Brain microvascular endothelial cell (primary cell): Measurements from ENCODE around the gene ADARB2.

Experiments
- DNase-seq: peaks from one replicate; pipeline ENCODE4 v3.0.0-alpha.2; 2020
- H3K27ac ChIP-seq: fragments of 250-450 bp; sonication (Bioruptor Pico); 2 replicates; pipeline ENCODE4 v1.5.1; 2020; ENCODE audit warnings: mild to moderate bottlenecking, moderate library complexity
- H3K27me3 ChIP-seq: fragments of 250-450 bp; sonication (Bioruptor Pico); replicated peaks from 2 replicates; pipeline ENCODE4 v1.5.1; 2020; ENCODE audit warnings: mild to moderate bottlenecking
- H3K36me3 ChIP-seq: fragments of 250-450 bp; sonication (Bioruptor Pico); replicated peaks from 2 replicates; pipeline ENCODE4 v1.5.1; 2020; ENCODE audit warnings: mild to moderate bottlenecking
- H3K4me3 ChIP-seq: 2 replicates; pipeline ENCODE4 v1.5.1; 2011; ENCODE audit warnings: low read depth, mild to moderate bottlenecking, control low read depth, low read length, moderate library complexity
- in situ Hi-C: cut with HindIII; loops from 2 replicates; pipeline ENCODE4 v1.10.0; 2017; ENCODE audit warnings: low sequenced_read_pairs, low pct_ligation_motif_present
- TF ChIP-seq, protein P1 (sequence below): IDR thresholded peaks from 2 replicates; pipeline ENCODE4 v1.5.1; 2011; ENCODE audit warnings: low read depth, mild to moderate bottlenecking, moderate library complexity, low read length, control low read depth, inconsistent platforms; ENCODE audit errors: missing control alignments

Gene ADARB2

DNA sequence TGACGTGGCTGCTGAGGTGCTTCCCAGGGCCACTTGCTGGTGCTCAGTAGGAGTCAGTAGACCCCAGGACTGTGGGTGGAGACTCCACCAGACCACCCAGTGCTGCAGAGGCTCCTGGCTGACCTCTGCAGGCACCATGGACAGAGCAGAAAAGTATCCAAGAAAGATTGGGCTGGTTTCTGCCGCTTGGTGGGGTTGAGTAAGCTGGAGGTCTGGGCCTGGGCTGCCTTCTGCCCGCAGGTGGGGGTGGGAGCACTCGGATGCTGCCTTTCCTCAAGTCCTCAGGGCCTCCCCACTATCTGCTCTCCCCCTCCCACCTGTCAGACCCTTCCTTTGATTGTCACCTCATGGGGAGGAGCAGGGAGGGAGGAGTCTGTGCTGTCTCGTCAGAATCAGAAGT lies 589.5 kb downstream of the ADARB2 start:
- Histone ChIP-seq H3K4me3 (no peak overlapping the region), H3K27ac (no peak overlapping the region), H3K27me3 (no peaks in the 10 kb centered on the region), H3K36me3 (no peaks in the 10 kb centered on the region)
- in situ Hi-C loops = no loop called here
- TF ChIP-seq, protein P1, sequence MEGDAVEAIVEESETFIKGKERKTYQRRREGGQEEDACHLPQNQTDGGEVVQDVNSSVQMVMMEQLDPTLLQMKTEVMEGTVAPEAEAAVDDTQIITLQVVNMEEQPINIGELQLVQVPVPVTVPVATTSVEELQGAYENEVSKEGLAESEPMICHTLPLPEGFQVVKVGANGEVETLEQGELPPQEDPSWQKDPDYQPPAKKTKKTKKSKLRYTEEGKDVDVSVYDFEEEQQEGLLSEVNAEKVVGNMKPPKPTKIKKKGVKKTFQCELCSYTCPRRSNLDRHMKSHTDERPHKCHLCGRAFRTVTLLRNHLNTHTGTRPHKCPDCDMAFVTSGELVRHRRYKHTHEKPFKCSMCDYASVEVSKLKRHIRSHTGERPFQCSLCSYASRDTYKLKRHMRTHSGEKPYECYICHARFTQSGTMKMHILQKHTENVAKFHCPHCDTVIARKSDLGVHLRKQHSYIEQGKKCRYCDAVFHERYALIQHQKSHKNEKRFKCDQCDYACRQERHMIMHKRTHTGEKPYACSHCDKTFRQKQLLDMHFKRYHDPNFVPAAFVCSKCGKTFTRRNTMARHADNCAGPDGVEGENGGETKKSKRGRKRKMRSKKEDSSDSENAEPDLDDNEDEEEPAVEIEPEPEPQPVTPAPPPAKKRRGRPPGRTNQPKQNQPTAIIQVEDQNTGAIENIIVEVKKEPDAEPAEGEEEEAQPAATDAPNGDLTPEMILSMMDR = no peak
- no peak for DNase-seq

DNA sequence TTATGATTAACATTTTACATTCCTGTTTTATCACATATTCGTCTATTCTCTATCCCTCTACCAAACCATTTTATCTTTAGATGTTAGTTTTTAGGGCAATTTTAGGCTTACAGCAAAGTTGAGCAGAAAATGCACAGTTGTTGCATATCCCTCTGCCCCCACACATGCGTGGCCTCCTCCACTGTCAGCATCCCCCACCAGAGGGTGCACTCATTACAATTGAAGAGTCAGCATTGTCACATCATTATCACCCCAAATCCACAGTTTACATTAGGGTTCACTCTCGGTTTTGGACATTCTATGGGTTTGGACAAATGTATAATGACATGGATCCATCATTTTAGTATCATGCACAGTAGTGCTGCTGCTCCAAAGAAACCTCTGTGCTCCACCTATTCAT lies 594.7 kb downstream of the ADARB2 start:
- H3K27ac ChIP-seq = no peak overlapping the region

DNA sequence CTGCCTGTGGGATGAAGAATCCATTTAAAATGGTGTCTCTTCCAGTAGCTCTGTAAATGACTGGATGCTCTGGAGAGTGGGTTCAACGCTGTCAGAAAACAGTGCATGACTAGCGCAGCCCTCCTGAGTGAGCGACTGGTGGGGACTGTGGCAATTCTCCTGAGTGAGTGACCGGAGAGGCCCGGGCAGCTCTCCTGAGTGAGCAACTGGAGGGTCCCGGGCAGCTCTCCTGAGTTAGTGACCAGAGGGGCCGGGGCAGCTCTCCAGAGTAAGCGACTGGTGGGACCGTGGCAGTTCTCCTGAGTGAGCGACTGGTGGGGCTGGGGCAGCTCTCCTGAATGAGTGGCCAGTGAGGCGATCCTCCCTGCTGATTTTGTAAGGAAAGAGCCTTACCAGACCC lies 595.6 kb downstream of the ADARB2 start:
- no peak for DNase-seq
- TF ChIP-seq, protein P1 = no peak
- Histone ChIP-seq H3K4me3 (no peak overlapping the region), H3K27me3 (no peaks in the 10 kb centered on the region), H3K36me3 (no peaks in the 10 kb centered on the region), H3K27ac (no peak overlapping the region)
- in situ Hi-C loops = no loop called here

More for the DNA sequence above, 594.7 kb downstream of the ADARB2 start:
- H3K4me3 ChIP-seq = no peak overlapping the region
- no peak for DNase-seq
- TF ChIP-seq, protein P1 = peak; percentile 64
- no peaks in the 10 kb centered on the region for H3K27me3 ChIP-seq
- in situ Hi-C loops = no loop called here
- H3K36me3 ChIP-seq = no peaks in the 10 kb centered on the region

DNA sequence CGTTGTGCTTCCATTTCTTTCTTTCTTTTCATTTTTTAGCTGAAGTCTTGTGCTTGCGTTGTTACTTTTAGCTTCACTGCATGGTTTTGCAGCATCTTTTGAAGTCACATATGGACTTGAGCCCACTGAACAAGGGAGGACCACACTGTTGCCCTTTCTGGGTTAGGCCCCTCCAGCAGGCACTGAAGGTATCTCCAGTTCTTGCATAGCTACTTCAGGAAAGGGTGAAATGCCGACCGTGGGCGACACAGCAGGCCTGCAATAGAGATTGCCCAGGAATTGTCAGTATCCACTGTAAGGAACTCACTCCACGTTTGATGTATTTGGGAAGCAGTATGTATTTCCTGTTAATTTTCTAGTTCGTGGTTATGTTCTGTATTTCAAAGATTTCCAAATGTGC lies 596.1 kb downstream of the ADARB2 start:
- Histone ChIP-seq H3K4me3 (no peak overlapping the region), H3K27me3 (no peaks in the 10 kb centered on the region), H3K27ac (no peak overlapping the region), H3K36me3 (no peaks in the 10 kb centered on the region)
- in situ Hi-C loops = no loop called here
- no peak for DNase-seq
- TF ChIP-seq, protein P1 = no peak

DNA sequence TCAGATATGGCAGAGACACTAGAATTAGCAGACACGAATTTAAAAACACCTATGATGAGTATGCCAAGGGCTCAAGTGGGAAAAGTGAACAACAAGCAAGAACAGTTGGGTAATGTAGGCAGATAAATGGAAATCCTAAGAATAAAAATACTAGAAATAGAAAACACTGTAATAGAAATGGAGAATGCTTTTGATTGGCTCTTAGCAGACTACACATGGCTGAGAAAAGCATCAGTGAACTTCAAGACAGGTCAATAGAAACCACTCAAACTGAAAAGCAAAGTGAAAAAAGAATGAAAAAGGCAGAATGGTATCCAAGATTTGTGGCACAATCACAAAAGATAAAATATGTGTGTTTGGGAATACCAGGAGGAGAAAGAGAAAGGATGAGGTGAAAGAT lies 598.8 kb downstream of the ADARB2 start:
- in situ Hi-C loops = no loop called here
- DNase-seq = no peak

DNA sequence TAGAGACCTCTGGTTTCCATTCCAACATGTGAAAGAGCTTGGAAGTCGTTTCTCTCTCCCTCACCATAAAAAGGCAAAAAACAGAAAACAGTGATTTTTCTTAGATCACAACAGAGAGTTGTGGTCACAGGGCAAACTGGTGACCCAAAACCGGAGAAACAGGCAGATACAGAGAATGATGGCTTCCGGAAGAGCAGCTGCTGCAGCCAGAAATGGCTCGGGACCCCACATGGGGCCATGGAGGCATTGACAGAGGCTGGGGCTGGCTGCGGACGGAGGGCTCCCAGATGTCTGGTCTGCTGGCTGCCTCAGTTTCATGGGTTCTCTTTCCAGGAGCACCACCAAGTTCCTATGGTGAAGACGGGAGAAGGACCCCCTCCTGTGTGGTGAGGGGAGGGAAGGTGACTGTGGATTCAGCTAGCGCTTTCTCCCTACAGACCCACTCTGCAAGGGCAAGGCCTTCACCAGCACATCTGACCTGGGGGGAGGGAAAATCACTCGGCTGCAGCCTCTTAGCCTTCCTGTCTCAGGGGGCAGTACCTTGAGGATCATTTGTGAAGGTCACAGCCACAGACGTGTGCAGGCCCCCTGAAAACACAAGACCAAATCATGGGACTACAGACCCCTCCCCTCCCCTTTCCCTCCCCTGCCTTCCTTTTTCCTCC lies 599.7 kb downstream of the ADARB2 start:
- H3K36me3 ChIP-seq = no peaks in the 10 kb centered on the region
- DNase-seq = no peak
- no peaks in the 10 kb centered on the region for H3K27me3 ChIP-seq
- H3K27ac ChIP-seq = no peak overlapping the region
- in situ Hi-C loops = no loop called here
- TF ChIP-seq, protein P1 = no peak
- H3K4me3 ChIP-seq = no peak overlapping the region

More for the DNA sequence above, 598.8 kb downstream of the ADARB2 start:
- no peaks in the 10 kb centered on the region for H3K36me3 ChIP-seq
- TF ChIP-seq, protein P1 = no peak
- H3K27ac ChIP-seq = no peak overlapping the region
- H3K4me3 ChIP-seq = no peak overlapping the region
- H3K27me3 ChIP-seq = no peaks in the 10 kb centered on the region
